ENCODE results near the gene DNM1. TPM values are rescaled to one million over a fixed set of nuclear protein-coding genes. Genes with fewer than 3 reads are reported as not detected.

The DNM1 gene
- total RNA-seq: 9.2 and 33.5 TPM in 2 replicates

DNA sequence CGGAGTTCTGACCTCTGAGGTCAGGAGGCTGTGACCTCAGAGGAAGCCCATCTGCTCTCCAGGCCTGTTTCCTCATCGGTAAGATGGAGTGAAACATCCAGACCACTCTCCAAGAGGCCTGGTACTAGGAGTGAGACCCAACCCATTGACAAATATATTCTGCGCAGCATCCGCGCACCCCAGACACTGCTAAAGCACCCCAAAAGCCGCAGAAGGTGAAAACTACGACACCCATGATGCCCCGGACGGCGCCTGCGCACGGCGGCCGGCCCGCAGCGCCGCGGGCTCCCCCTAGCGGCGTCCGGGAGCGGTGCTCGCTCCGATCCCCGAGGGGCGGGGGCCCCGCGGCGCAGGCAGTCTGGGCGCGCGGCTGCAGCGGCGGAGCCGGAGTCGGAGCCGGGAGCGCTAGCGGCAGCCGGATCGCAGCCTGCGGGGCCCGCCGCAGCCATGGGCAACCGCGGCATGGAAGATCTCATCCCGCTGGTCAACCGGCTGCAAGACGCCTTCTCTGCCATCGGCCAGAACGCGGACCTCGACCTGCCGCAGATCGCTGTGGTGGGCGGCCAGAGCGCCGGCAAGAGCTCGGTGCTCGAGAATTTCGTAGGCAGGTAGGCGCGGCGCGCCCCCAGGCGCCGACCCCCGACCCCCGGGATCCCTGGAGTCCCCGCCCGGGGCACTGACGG, at the start of gene DNM1:
DNM1 (plus strand) TSS at position 356 of the 683 bp plus-strand sequence; CDS start at position 448, 92 bp downstream.
- DNase-seq (ENCODE audit: low read depth): no peak

- no peak for DNase-seq (ENCODE audit: low read depth)
These were observed 49.1 kb upstream of the DNM1 start for GRCh38 chr9:128153947-128154695.

- no peak for DNase-seq (ENCODE audit: low read depth)
These were observed 47.3 kb upstream of the DNM1 start for GRCh38 chr9:128155736-128156500.

GRCh38 chr9:128159522-128159783, 43.7 kb upstream of the DNM1 start:
- no peak for DNase-seq (ENCODE audit: low read depth)

GRCh38 chr9:128159784-128160602, 43.2 kb upstream of the DNM1 start, which contains the start of gene BBLN:
TSS of gene BBLN (plus strand) at chr9:128160265. CDS start at chr9:128160408, 143 bp downstream.
- peak; percentile 52 for DNase-seq (ENCODE audit: low read depth)

- DNase-seq (ENCODE audit: low read depth): no peak
These were observed 42.6 kb upstream of the DNM1 start for GRCh38 chr9:128160603-128160987.

DNA sequence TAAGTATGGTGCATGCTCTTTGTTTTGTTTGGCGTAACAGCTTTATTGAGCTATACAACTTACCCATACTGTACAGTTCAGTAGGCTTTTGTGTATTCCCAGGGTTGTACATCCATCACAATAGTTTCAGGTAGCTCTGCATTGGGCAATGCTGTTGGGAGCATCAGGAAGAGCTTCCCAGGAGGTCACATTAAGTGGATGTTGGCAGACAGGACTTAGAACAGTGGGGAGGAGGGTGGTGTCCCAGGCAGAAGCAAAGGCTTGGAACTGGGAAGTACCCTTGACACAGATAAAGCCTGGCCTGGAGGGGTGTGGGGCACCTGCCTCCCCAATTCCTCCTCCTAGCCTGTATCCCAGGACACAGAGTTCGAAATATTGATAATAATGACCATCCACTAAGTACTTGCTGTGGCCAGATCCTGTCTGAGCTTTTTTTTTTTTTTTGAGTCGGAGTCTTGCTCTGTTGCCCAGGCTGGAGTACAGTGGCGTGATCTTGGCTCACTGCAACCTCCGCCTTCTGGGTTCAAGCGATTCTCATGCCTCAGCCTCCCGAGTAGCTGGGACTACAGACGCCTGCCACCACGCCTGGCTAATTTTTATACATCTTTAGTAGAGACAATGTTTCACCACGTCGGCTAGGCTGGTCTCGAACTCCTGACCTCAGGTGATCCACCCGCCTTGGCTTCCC, 41.8 kb upstream of the DNM1 start:
- no peak for DNase-seq (ENCODE audit: low read depth)

- DNase-seq (ENCODE audit: low read depth): no peak
These were observed 40.8 kb upstream of the DNM1 start for GRCh38 chr9:128162215-128163026.

- DNase-seq (ENCODE audit: low read depth): no peak
These were observed 40.1 kb upstream of the DNM1 start for GRCh38 chr9:128163027-128163515.

- no peak for DNase-seq (ENCODE audit: low read depth)
These were observed 39.5 kb upstream of the DNM1 start for GRCh38 chr9:128163523-128164306.

GRCh38 chr9:128164307-128164885, 38.8 kb upstream of the DNM1 start:
- DNase-seq (ENCODE audit: low read depth): peak; percentile 40

GRCh38 chr9:128166169-128166568, 37.0 kb upstream of the DNM1 start:
- no peak for DNase-seq (ENCODE audit: low read depth)

- no peak for DNase-seq (ENCODE audit: low read depth)
These were observed 36.0 kb upstream of the DNM1 start for GRCh38 chr9:128167209-128167608.

DNA sequence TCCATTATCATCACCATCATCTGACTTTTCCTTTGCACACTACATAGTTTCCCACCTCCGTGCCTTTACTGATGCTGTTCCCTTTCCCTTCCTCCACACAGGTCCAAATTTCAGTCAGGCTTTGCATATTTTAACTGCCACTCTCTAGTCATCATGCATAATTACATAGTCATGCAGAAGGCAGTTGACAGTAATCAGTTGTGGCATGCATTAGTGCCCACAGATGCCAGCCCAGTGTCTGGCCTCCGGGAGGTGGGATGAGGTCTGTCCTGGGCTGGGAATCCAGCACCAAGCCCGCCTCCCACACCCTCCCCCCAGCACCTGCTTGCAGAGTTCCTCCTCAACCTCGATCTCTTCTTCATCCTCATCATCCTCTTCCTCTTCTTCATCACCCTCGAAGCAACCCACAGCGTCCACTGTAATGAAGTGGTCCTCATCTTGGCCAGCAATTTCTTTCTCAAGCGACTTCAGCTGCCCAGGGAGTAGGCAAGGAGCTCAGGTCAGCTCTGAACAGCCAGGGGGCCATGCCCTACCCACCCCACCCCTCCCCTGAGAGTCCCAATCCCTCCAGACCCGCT, 34.4 kb upstream of the DNM1 start:
- DNase-seq (ENCODE audit: low read depth): no peak

DNA sequence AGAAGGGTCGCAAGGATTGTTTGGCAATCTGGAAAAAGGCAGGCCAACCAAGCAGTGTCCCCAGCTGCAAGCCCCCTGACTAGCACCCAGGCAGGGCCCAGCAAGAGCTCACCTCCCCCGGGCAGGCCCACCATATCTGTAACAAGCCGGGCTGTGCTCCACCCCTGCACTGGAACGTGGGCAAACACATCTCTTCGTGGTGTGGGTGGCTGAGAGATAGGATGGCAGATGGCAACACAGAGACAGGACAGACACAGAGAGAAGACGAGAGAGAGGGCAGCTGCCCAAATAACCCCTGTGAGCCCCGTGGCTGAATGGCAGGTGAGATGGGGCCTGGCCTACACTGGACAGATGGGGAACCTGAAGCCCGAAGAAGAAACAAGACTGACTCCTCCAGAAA, 33.7 kb upstream of the DNM1 start:
- DNase-seq (ENCODE audit: low read depth): no peak

DNA sequence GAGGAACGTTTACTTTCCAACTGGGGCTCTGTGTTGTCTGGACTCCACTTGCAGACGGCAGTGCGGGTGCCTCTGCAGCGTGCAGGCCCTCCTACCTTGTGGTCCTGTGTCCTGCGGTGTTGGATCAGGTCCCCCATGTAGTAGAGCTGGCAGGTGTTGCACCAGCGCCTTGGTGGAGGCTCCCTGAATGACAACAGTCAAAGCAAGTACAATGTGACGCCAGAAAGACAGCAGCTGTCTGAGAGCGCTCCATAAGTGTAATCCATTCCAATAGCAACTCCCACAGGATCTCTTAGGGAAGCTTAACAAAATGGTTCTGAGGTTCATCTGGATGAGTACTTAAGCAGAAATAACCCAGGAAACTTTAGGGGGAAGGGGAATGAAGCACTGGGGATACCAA, 33.3 kb upstream of the DNM1 start:
- no peak for DNase-seq (ENCODE audit: low read depth)

- DNase-seq (ENCODE audit: low read depth): no peak
These were observed 29.1 kb upstream of the DNM1 start for GRCh38 chr9:128174062-128174461.

GRCh38 chr9:128175102-128175563, 28.0 kb upstream of the DNM1 start:
- DNase-seq (ENCODE audit: low read depth): no peak

DNA sequence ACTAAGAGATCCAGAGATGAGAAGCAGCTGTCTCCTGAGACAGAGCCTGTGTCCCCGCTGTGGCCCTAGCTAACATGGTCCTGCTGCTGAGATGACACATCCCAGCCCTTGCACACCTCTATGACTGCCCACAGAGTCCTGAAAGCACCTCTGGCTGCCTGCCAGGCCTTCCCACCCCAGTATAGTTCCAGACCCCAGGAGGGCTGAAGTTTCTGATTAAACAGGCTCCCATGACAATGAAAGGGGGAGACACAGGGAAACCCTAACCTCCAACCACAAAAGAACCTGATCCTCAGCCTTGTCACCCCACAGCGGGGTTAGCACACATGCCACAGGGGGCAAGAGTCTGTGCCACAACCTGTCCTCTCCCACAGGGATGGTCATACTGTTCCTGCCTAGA, 27.5 kb upstream of the DNM1 start:
- DNase-seq (ENCODE audit: low read depth): no peak
